ENCODE data around the gene IDI2. TPM values are rescaled to one million over a fixed set of nuclear protein-coding genes. Genes with fewer than 3 reads are reported as not detected.

The IDI2 gene
- polyA plus RNA-seq, 3 donors = not detected

DNA sequence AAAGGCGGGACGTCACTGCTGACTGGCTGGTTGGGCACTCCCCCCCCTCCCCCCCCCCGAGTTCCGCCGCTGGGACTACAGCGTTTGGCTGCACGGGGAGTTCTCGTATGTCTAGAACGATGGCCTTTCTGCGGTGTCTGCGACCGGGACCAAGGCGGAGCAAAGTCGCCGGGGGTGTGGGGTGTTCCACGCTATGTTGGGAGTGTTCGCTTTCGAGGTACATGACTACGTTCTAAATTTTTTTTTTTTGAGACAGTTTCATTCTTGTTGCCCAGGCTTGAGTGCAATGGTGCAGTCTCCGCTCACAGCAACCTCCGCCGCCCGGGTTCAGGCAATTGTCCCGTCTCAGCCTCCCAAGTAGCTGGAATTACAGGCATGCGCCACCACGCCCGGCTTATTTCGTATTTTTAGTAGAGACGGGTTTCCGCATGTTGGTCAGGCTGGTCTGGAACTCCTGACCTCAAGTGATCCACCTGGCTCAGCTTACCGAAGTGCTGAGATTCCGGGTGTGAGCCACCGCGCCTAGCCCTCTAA is 23.8 kb upstream of the IDI2 start:
- DNase-seq = no peak
- peak overlapping the region; percentile 51 for H2AFZ ChIP-seq (ENCODE audit: insufficient read depth, low read depth, low read length, poor library complexity, severe bottlenecking)

DNA sequence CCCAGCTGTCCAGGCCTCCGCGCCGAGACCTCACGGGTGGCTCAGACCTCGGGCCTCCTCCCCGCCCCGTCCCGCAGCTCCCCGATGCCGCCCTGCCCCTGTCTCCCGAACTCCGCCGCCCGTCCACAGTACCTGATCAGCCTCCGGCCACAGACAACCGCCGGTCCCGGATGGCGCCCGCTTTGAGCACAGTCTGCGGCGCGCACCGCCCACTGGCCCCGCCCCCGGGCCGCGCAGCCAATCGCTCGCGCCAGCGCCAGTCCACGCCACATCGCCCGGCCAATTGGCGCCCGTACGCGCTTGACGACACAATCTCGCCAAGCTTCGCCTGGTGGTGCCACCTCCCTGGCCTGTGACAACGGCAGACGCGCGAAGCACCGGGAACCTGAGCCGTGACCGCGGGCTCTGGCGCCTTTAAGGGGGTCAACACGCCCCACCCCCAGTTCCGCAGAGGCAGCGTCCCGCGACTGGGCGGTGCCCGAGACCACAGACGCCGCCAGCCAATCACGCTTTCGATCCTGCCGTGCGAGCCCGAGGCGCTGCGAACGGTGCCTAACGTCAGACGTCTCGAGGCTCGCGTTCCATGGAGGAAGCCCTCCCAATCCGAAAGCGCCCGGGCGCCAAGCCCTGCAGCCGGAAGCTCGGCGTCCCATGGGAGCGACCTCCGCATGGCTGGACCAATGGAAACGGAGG is 23.2 kb upstream of the IDI2 start, which contains the start of gene IDI1:
TSS of gene IDI1 (minus strand) at position 388 of the 693 bp plus-strand sequence. CDS start at position 272, 116 bp downstream.
- H3K27me3 Mint-ChIP-seq (ENCODE audit: low read depth in 3 of 3) = no peaks in the 10 kb centered on the region
- no peaks in the 10 kb centered on the region for H3K9me3 ChIP-seq (replicated peaks in 1 of 2; ENCODE audit: control insufficient read depth in 1 of 2, insufficient read depth in 1 of 2, low read length in 2 of 2)
- peak within 1 kb of the TSS; percentile 87 for H3K4me2 ChIP-seq (replicated peaks; ENCODE audit: extremely low read depth, low read length, poor library complexity, severe bottlenecking)
- peaks cover 37 to 62% of the 10 kb centered on the region in 2 donors for H3K4me1 ChIP-seq (ENCODE audit: control insufficient read depth in 1 of 2, insufficient read depth in 2 of 2, low read length in 2 of 2)
- H3K4me3 Mint-ChIP-seq = peak within 1 kb of the TSS; percentile 91 to 94
- H3K9ac ChIP-seq (ENCODE audit: insufficient read depth, low read length, poor library complexity, severe bottlenecking) = peak within 1 kb of the TSS; percentile 94
- H2AFZ ChIP-seq (ENCODE audit: insufficient read depth, low read depth, low read length, poor library complexity, severe bottlenecking) = peak within 1 kb of the TSS; percentile 55
- peak within 1 kb of the TSS; percentile 77 to 94 (median 87) for H3K4me3 ChIP-seq (replicated peaks in 1 of 3; ENCODE audit: low read depth in 2 of 3, low read length in 3 of 3)
- H3K4me1 Mint-ChIP-seq = peaks cover 54% of the 10 kb centered on the region
- TF ChIP-seq, protein P1, sequence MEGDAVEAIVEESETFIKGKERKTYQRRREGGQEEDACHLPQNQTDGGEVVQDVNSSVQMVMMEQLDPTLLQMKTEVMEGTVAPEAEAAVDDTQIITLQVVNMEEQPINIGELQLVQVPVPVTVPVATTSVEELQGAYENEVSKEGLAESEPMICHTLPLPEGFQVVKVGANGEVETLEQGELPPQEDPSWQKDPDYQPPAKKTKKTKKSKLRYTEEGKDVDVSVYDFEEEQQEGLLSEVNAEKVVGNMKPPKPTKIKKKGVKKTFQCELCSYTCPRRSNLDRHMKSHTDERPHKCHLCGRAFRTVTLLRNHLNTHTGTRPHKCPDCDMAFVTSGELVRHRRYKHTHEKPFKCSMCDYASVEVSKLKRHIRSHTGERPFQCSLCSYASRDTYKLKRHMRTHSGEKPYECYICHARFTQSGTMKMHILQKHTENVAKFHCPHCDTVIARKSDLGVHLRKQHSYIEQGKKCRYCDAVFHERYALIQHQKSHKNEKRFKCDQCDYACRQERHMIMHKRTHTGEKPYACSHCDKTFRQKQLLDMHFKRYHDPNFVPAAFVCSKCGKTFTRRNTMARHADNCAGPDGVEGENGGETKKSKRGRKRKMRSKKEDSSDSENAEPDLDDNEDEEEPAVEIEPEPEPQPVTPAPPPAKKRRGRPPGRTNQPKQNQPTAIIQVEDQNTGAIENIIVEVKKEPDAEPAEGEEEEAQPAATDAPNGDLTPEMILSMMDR (IDR thresholded peaks at IDR 0.05) = no peak
- H3K27ac Mint-ChIP-seq = peak within 1 kb of the TSS; percentile 98 to 100 (median 99)
- DNase-seq = peak; percentile 96 to 98 (median 96)
- peaks cover 10 to 35% of the 10 kb centered on the region in 2 donors for H3K36me3 ChIP-seq (replicated peaks in 1 of 2; ENCODE audit: control insufficient read depth in 1 of 2, insufficient read depth in 2 of 2, low read length in 2 of 2)
- H4K20me1 ChIP-seq (ENCODE audit: insufficient read depth, low read length) = peaks cover 50% of the 10 kb centered on the region
- H3K36me3 Mint-ChIP-seq = peaks cover 22 to 30% of the 10 kb centered on the region in 2 donors
- under 1% methylated on average over 80 of the region's 83 CpGs for WGBS (ENCODE audit: insufficient coverage)
- no peaks in the 10 kb centered on the region for H3K9me3 Mint-ChIP-seq
- no peaks in the 10 kb centered on the region for H3K27me3 ChIP-seq (ENCODE audit: control insufficient read depth in 2 of 2, insufficient read depth in 2 of 2, low read length in 2 of 2)
- peak within 1 kb of the TSS; percentile 98 to 100 for H3K27ac ChIP-seq (ENCODE audit: low read depth in 1 of 2, low read length in 2 of 2)
- peaks cover 84% of the 10 kb centered on the region for H3K79me2 ChIP-seq (ENCODE audit: insufficient read depth, low read length)
- intact Hi-C loops (cut with micrococcal nuclease) = loop anchor here in 1 of 2 donors (1.0 kb wide), 1 partner anchor 8 kb away; no protein-coding TSS in a partner anchor

More for the DNA sequence above, 23.8 kb upstream of the IDI2 start:
- Mint-ChIP-seq H3K9me3 (no peaks in the 10 kb centered on the region), H3K36me3 (peaks cover 25 to 32% of the 10 kb centered on the region in 2 donors), H3K4me1 (peaks cover 53% of the 10 kb centered on the region), H3K4me3 (peak overlapping the region; percentile 91 to 94), H3K27ac (peak overlapping the region; percentile 98 to 100 (median 99)), H3K27me3 (ENCODE audit: low read depth in 3 of 3) (no peaks in the 10 kb centered on the region)
- peak overlapping the region; percentile 98 to 100 for H3K27ac ChIP-seq (ENCODE audit: low read depth in 1 of 2, low read length in 2 of 2)
- H3K4me3 ChIP-seq (replicated peaks in 1 of 3; ENCODE audit: low read depth in 2 of 3, low read length in 3 of 3) = peak overlapping the region; percentile 77 to 94 (median 87)
- H3K4me2 ChIP-seq (replicated peaks; ENCODE audit: extremely low read depth, low read length, poor library complexity, severe bottlenecking) = peak overlapping the region; percentile 87
- H4K20me1 ChIP-seq (ENCODE audit: insufficient read depth, low read length) = peaks cover 56% of the 10 kb centered on the region
- peaks cover 85% of the 10 kb centered on the region for H3K79me2 ChIP-seq (ENCODE audit: insufficient read depth, low read length)
- under 1% methylated on average over 29 of the region's 34 CpGs for WGBS (ENCODE audit: insufficient coverage)
- no peaks in the 10 kb centered on the region for H3K27me3 ChIP-seq (ENCODE audit: control insufficient read depth in 2 of 2, insufficient read depth in 2 of 2, low read length in 2 of 2)
- intact Hi-C loops (cut with micrococcal nuclease) = loop anchor here in 1 of 2 donors (1.0 kb wide), 1 partner anchor 8 kb away; no protein-coding TSS in a partner anchor
- peaks cover 33 to 62% of the 10 kb centered on the region in 2 donors for H3K4me1 ChIP-seq (ENCODE audit: control insufficient read depth in 1 of 2, insufficient read depth in 2 of 2, low read length in 2 of 2)
- no peaks in the 10 kb centered on the region for H3K9me3 ChIP-seq (replicated peaks in 1 of 2; ENCODE audit: control insufficient read depth in 1 of 2, insufficient read depth in 1 of 2, low read length in 2 of 2)
- TF ChIP-seq, protein P1 (IDR thresholded peaks at IDR 0.05) = no peak
- H3K36me3 ChIP-seq (replicated peaks in 1 of 2; ENCODE audit: control insufficient read depth in 1 of 2, insufficient read depth in 2 of 2, low read length in 2 of 2) = peaks cover 10 to 41% of the 10 kb centered on the region in 2 donors
- H3K9ac ChIP-seq (ENCODE audit: insufficient read depth, low read length, poor library complexity, severe bottlenecking) = peak overlapping the region; percentile 94

Measured in CD14-positive monocyte (primary cell).